Smooth muscle cell (in vitro differentiated cells): Measurements from ENCODE around the gene KCTD2. TPM values are rescaled to one million over a fixed set of nuclear protein-coding genes. Genes with fewer than 3 reads are reported as not detected.

Source experiments
- DNase-seq: peaks from one replicate; lab custom pipeline; 2025; ENCODE audit not compliant: unreplicated experiment; lab: John Stamatoyannopoulos, UW
- H2AFZ ChIP-seq: fragments of 200-600 bp; sonication (generic); 2 replicates; pipeline ENCODE4 v1.6.0; 2016; ENCODE audit warnings: antibody characterized with exemption, low read depth, mild to moderate bottlenecking
- H3F3A ChIP-seq: fragments of 200-600 bp; sonication (generic); 2 replicates; pipeline ENCODE4 v1.6.0; 2017; ENCODE audit warnings: antibody characterized with exemption, low read depth
- H3K27ac ChIP-seq: fragments of 200-600 bp; sonication (generic); 2 replicates; pipeline ENCODE4 v1.5.1; 2016; ENCODE audit warnings: low read depth, mild to moderate bottlenecking
- H3K27me3 ChIP-seq: fragments of 200-600 bp; sonication (generic); 2 replicates; pipeline ENCODE4 v1.6.1; 2016; ENCODE audit warnings: low read depth, mild to moderate bottlenecking
- H3K36me3 ChIP-seq: fragments of 200-600 bp; sonication (generic); 2 replicates; pipeline ENCODE4 v1.5.1; 2016; ENCODE audit warnings: low read depth
- H3K4me1 ChIP-seq: fragments of 200-600 bp; sonication (generic); 2 replicates; pipeline ENCODE4 v1.5.1; 2016; ENCODE audit warnings: low read depth
- H3K4me2 ChIP-seq: fragments of 200-600 bp; sonication (generic); 2 replicates; pipeline ENCODE4 v1.6.0; 2016; ENCODE audit warnings: mild to moderate bottlenecking
- H3K4me3 ChIP-seq: fragments of 200-600 bp; sonication (generic); 2 replicates; pipeline ENCODE4 v1.5.1; 2016; ENCODE audit warnings: mild to moderate bottlenecking
- H3K79me2 ChIP-seq: fragments of 200-600 bp; sonication (generic); 2 replicates; pipeline ENCODE4 v1.6.0; 2016; ENCODE audit warnings: low read depth, mild to moderate bottlenecking
- H3K9ac ChIP-seq: fragments of 200-600 bp; sonication (generic); 2 replicates; pipeline ENCODE4 v1.6.0; 2016; ENCODE audit warnings: low read depth
- H3K9me3 ChIP-seq: fragments of 200-600 bp; sonication (generic); replicated peaks from 2 replicates; pipeline ENCODE4 v1.5.1; 2016; ENCODE audit warnings: low read depth
- H4K20me1 ChIP-seq: fragments of 200-600 bp; sonication (generic); 2 replicates; pipeline ENCODE4 v1.6.0; 2016; ENCODE audit warnings: low read depth
- CTCF ChIP-seq: fragments of 200-600 bp; sonication (generic); IDR thresholded peaks from 2 replicates; pipeline ENCODE4 v1.5.1; 2017; ENCODE audit warnings: borderline replicate concordance, mild to moderate bottlenecking, antibody characterized with exemption; ENCODE audit not compliant: insufficient read depth, poor library complexity, severe bottlenecking
- WGBS: methylation state at CpG from one replicate; pipeline ENCODE4 v1.1.7; 2016; ENCODE audit warnings: low lambda C conversion rate; 5-methylcytosine and 5-hydroxymethylcytosine counted together
- polyA plus RNA-seq: library from polyadenylated mRNA; unstranded; fragments of >200 nt; fragmentation: Nextera tagmentation; extraction: Ambion mirVana; gene quantifications from 2 replicates; pipeline ENCODE4 v1.2.1, GENCODE V29; 2016
- total RNA-seq: library from RNA; depleted of rRNA; stranded (reverse); fragments of >200 nt; gene quantifications from 2 replicates; pipeline ENCODE4 v1.2.3, GENCODE V29; 2014

KCTD2 gene
- total and polyA plus RNA-seq, 2 experiments from 2014 or later = 12.7 to 27.3 TPM

- TF ChIP-seq CTCF = no peak
- Histone ChIP-seq H3K9me3 (no peaks in the 10 kb centered on the region), H3K79me2 (no peaks in the 10 kb centered on the region), H3K36me3 (no peaks in the 10 kb centered on the region), H3K9ac (peak overlapping the region; percentile 21), H2AFZ (peak overlapping the region; percentile 63), H3K4me1 (no peaks in the 10 kb centered on the region), H3F3A (peaks cover 13% of the 10 kb centered on the region), H4K20me1 (no peaks in the 10 kb centered on the region), H3K4me3 (peak overlapping the region; percentile 69), H3K4me2 (peak overlapping the region; percentile 82), H3K27ac (peak overlapping the region; percentile 87), H3K27me3 (no peaks in the 10 kb centered on the region)
- WGBS = under 1% methylated on average over 36 of the region's 36 CpGs
- DNase-seq = peak; percentile 87
These were observed 13.4 kb upstream of the KCTD2 start for GRCh38 chr17:75033346-75034235.

GRCh38 chr17:75034236-75034908 is 12.7 kb upstream of the KCTD2 start:
- H3F3A ChIP-seq = peaks cover 13% of the 10 kb centered on the region
- TF ChIP-seq CTCF = no peak
- no peaks in the 10 kb centered on the region for H3K36me3 ChIP-seq
- no peaks in the 10 kb centered on the region for H3K27me3 ChIP-seq
- no peaks in the 10 kb centered on the region for H3K9me3 ChIP-seq
- H3K79me2 ChIP-seq = no peaks in the 10 kb centered on the region
- peak overlapping the region; percentile 87 for H3K27ac ChIP-seq
- peak overlapping the region; percentile 69 for H3K4me3 ChIP-seq
- no peaks in the 10 kb centered on the region for H4K20me1 ChIP-seq
- peak overlapping the region; percentile 72 for H3K9ac ChIP-seq
- 1% methylated on average over 43 of the region's 43 CpGs for WGBS
- H3K4me1 ChIP-seq = no peaks in the 10 kb centered on the region
- peak overlapping the region; percentile 82 for H3K4me2 ChIP-seq
- peak; percentile 73 for DNase-seq
- H2AFZ ChIP-seq = peak overlapping the region; percentile 67

GRCh38 chr17:75036643-75037268 is 10.3 kb upstream of the KCTD2 start:
- no peaks in the 10 kb centered on the region for H3K4me1 ChIP-seq
- no peak overlapping the region for H3K4me3 ChIP-seq
- H4K20me1 ChIP-seq = no peaks in the 10 kb centered on the region
- no peak overlapping the region for H3K27ac ChIP-seq
- H2AFZ ChIP-seq = no peak overlapping the region
- WGBS = 92% methylated on average over 27 of the region's 27 CpGs
- DNase-seq = no peak
- H3K4me2 ChIP-seq = no peak overlapping the region
- H3K9ac ChIP-seq = no peak overlapping the region
- H3K27me3 ChIP-seq = no peaks in the 10 kb centered on the region
- TF ChIP-seq CTCF = no peak
- peaks cover 13% of the 10 kb centered on the region for H3F3A ChIP-seq
- H3K36me3 ChIP-seq = peaks cover 7% of the 10 kb centered on the region
- no peaks in the 10 kb centered on the region for H3K79me2 ChIP-seq
- no peaks in the 10 kb centered on the region for H3K9me3 ChIP-seq
